Lung (tissue), 12 donors: ENCODE results near the gene LGALS4. TPM values are rescaled to one million over a fixed set of nuclear protein-coding genes. Genes with fewer than 3 reads are reported as not detected.

ENCODE experiments used
- ATAC-seq: fragments of 200-7000 bp; cut with Tn5 transposase; one replicate; pipeline ENCODE4 v1.9.1; 2020; ENCODE audit warnings: moderate number of reproducible peaks; ENCODE audit not compliant: insufficient read depth, low FRiP score
- DNase-seq, 3 donors: peaks; one replicate each; pipeline ENCODE4 v3.0.0-alpha.2; 2013 to 2017
- H3K27ac ChIP-seq, 2 donors: one replicate each; pipeline ENCODE4 v1.5.1; 2013; ENCODE audit warnings: mild to moderate bottlenecking in 2 of 2, moderate library complexity in 2 of 2, control low read depth in 1 of 2, inconsistent platforms in 1 of 2, low read depth in 1 of 2, low read length in 1 of 2
- H3K27me3 ChIP-seq, 3 donors: one replicate each; pipeline ENCODE4 v1.5.1; 2013; ENCODE audit warnings: low read length in 2 of 3; ENCODE audit not compliant: control insufficient read depth in 3 of 3, insufficient read depth in 3 of 3
- H3K36me3 ChIP-seq, 4 donors: one replicate each; pipeline ENCODE4 v1.5.1; 2013; ENCODE audit warnings: low read length in 4 of 4, mild to moderate bottlenecking in 1 of 4, moderate library complexity in 1 of 4; ENCODE audit not compliant: control insufficient read depth in 4 of 4, insufficient read depth in 4 of 4
- H3K4me1 ChIP-seq, 5 donors: one replicate each; pipeline ENCODE4 v1.5.1; 2013; ENCODE audit warnings: low read length in 5 of 5, mild to moderate bottlenecking in 2 of 5, moderate library complexity in 1 of 5; ENCODE audit not compliant: control insufficient read depth in 5 of 5, insufficient read depth in 5 of 5
- H3K4me3 ChIP-seq: one replicate; pipeline ENCODE4 v1.5.1; 2013; ENCODE audit warnings: mild to moderate bottlenecking, control low read depth, moderate library complexity
- H3K9ac ChIP-seq, 2 donors: one replicate each; pipeline ENCODE4 v1.5.1; 2013; ENCODE audit warnings: low read length in 2 of 2, control low read depth in 1 of 2; ENCODE audit not compliant: insufficient read depth in 1 of 2
- H3K9me3 ChIP-seq, 4 donors: one replicate each; pipeline ENCODE4 v1.5.1; 2013; ENCODE audit warnings: low read length in 3 of 4, mild to moderate bottlenecking in 1 of 4, moderate library complexity in 1 of 4; ENCODE audit not compliant: control insufficient read depth in 4 of 4, insufficient read depth in 3 of 4
- WGBS, 2 donors: extraction: QIAGEN DNeasy Blood & Tissue Kit; methylation state at CpG; one replicate each; pipeline ENCODE4 v1.1.7; 2013; 5-methylcytosine and 5-hydroxymethylcytosine counted together
- polyA plus RNA-seq, 2 donors: library from polyadenylated mRNA; stranded (reverse); fragments of 200-250 nt; gene quantifications; one replicate each; pipeline ENCODE4 v1.2.1, GENCODE V29; 2013
- total RNA-seq, 2 donors: library from RNA; depleted of rRNA in 1 of 2; stranded (reverse); fragments of >200 nt in 1 of 2; gene quantifications; one replicate each; pipeline ENCODE4 v1.2.1, GENCODE V29; 2014 to 2021
- TF ChIP-seq, protein P1 (sequence below): IDR thresholded peaks from 2 replicates; pipeline ENCODE4 v1.5.1; 2012; ENCODE audit warnings: mild to moderate bottlenecking; ENCODE audit errors: control extremely low read depth, extremely low read depth
- donor health status: control.
- donor health status: control.
- donor health status: Bipolar disorder and iron deficiency.
- donor health status: healthy.
- donor health status: DM: yes; HTN: yes; CAD: no.

Gene LGALS4
- total and polyA plus RNA-seq, 4 donors, result 0.39 to 4.1 (median 2.6) TPM

DNA sequence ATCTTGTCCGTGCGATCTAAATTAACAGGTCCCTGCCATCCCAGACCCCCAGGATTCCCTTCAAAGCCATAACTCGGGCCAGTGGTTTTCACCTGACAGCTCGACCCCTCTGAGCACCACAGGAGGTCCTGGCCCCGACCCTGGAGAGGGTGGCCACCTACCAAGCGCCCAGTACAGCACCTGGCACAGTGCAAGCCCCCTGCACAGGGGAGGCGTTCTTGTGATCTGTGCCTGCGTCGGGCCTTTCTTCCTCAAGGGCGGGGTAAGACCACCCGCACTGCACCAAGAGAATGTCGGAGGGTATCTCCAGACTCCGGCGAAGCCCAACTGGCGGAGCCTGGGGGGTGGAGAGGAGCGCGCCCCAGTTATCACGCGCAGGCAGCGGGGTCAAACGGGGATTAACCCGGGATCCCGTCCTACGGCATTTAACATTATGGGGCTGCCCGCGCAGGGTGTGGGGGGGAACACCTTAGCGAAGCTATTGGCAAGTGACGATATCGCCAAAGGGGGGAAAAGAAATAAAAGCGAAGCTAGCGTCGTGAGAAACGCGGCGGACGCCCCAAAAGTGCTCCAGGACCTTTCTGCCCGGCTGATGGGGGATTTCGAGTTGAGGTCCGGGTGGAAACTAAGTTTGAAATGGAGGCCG lies 38.4 kb upstream of the LGALS4 start:
- H3K9me3 ChIP-seq, result no peaks in the 10 kb centered on the region
- peak overlapping the region; percentile 82 to 98 for H3K9ac ChIP-seq
- H3K27ac ChIP-seq, result peak overlapping the region; percentile 97 to 98
- no peaks in the 10 kb centered on the region for H3K27me3 ChIP-seq
- peak; percentile 46 to 56 (median 53) for DNase-seq
- TF ChIP-seq, protein P1, sequence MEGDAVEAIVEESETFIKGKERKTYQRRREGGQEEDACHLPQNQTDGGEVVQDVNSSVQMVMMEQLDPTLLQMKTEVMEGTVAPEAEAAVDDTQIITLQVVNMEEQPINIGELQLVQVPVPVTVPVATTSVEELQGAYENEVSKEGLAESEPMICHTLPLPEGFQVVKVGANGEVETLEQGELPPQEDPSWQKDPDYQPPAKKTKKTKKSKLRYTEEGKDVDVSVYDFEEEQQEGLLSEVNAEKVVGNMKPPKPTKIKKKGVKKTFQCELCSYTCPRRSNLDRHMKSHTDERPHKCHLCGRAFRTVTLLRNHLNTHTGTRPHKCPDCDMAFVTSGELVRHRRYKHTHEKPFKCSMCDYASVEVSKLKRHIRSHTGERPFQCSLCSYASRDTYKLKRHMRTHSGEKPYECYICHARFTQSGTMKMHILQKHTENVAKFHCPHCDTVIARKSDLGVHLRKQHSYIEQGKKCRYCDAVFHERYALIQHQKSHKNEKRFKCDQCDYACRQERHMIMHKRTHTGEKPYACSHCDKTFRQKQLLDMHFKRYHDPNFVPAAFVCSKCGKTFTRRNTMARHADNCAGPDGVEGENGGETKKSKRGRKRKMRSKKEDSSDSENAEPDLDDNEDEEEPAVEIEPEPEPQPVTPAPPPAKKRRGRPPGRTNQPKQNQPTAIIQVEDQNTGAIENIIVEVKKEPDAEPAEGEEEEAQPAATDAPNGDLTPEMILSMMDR, result no peak
- ATAC-seq, result no peak
- H3K4me3 ChIP-seq, result peak overlapping the region; percentile 62
- WGBS, 2 donors, result 0 to 1% methylated on average over 40 of the region's 40 CpGs
- H3K36me3 ChIP-seq, result peaks cover 12 to 17% (median 13%) of the 10 kb centered on the region in 4 donors
- peaks cover 4 to 33% (median 9%) of the 10 kb centered on the region in 5 donors for H3K4me1 ChIP-seq

- no peaks in the 10 kb centered on the region for H3K9me3 ChIP-seq
- ATAC-seq, result peak; percentile 83
- peak overlapping the region; percentile 62 for H3K4me3 ChIP-seq
- no peaks in the 10 kb centered on the region for H3K27me3 ChIP-seq
- 0% methylated on average over 26 of the region's 26 CpGs for WGBS, 2 donors
- H3K9ac ChIP-seq, result peak overlapping the region; percentile 82 to 98
- H3K4me1 ChIP-seq, result peaks cover 4 to 33% (median 9%) of the 10 kb centered on the region in 5 donors
- peak overlapping the region; percentile 97 to 98 for H3K27ac ChIP-seq
- H3K36me3 ChIP-seq, result peaks cover 14 to 23% (median 19%) of the 10 kb centered on the region in 4 donors
- TF ChIP-seq, protein P1, result no peak
- DNase-seq, result peak; percentile 100
These were observed 37.8 kb upstream of the LGALS4 start for GRCh38 chr19:38850436-38850975.

DNA sequence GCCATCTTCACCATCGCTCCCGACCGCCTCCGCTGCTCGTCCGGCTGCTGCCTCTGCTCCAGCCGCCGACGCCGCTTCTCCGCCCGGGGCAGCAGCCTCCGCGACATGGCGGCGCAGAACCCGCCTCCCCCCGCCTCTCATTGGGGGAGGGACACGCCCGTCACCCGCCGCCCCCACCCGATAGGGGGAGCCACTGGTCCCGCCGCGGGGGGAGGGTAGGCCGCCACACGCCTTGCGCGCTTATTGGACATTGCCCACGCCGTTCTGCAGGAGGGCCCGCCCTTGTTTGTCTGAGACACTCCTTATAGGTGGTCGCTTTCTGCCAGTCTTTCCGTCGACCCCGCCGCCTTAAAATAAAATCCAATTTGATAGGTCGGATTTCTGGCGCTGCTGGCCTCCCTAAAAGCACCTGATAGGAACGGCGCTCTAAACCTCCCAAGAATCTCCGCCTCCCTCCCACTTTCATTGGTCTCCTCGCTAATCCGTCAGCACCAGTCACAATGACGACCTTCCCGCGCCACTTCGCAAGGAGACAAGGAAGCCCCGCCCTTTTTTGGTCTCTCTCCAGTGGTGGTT lies 37.2 kb upstream of the LGALS4 start, which contains the start of gene HNRNPL:
Gene HNRNPL, minus strand, starts transcription at position 127 of the 576 bp plus-strand sequence. Its CDS starts 20 bp downstream, at position 107.
- 1% methylated on average over 47 to 50 of the region's 50 CpGs for WGBS, 2 donors
- H3K4me1 ChIP-seq, result peaks cover 4 to 33% (median 9%) of the 10 kb centered on the region in 5 donors

More for the DNA sequence above, 37.2 kb upstream of the LGALS4 start, which contains the start of gene HNRNPL:
- peak; percentile 83 for ATAC-seq
- DNase-seq, result no peak
- Histone ChIP-seq H3K9ac (peak within 1 kb of the TSS; percentile 82 to 98), H3K9me3 (no peaks in the 10 kb centered on the region), H3K27ac (peak within 1 kb of the TSS; percentile 99 to 100), H3K36me3 (peaks cover 20 to 27% (median 24%) of the 10 kb centered on the region in 4 donors), H3K4me3 (peak within 1 kb of the TSS; percentile 85), H3K27me3 (no peaks in the 10 kb centered on the region)
- TF ChIP-seq, protein P1, result peak; percentile 10
